ENCODE results near the gene GAS2L2.

GRCh38 chr17:35797370-35797769, 44.3 kb upstream of the GAS2L2 start:
- TF ChIP-seq POLR2A (IDR thresholded peaks at IDR 0.05) (no peak), CTCF (IDR thresholded peaks at IDR 0.05) (no peak)
